Neural crest cell (in vitro differentiated cells): ENCODE results near the gene RGL4. TPM values are rescaled to one million over a fixed set of nuclear protein-coding genes. Genes with fewer than 3 reads are reported as not detected.
"Not testable (repeated sequence)": the region's sequence is repeated elsewhere in the genome, so short reads cannot be mapped to it uniquely, and the experiment has no call there.

Experiments used
- DNase-seq: peaks from one replicate; pipeline ENCODE4 v3.0.0; 2021; ENCODE audit warnings: low read depth, mixed read lengths, low spot score
- H3K27ac Mint-ChIP-seq: one replicate; pipeline ENCODE4 v1.8.0; 2021; ENCODE audit warnings: mild to moderate bottlenecking, mixed read lengths; ENCODE audit not compliant: unreplicated experiment
- H3K27me3 Mint-ChIP-seq: 2 replicates; pipeline ENCODE4 v1.8.0; 2021; ENCODE audit warnings: low read depth, mild to moderate bottlenecking, mixed read lengths
- H3K36me3 Mint-ChIP-seq: 2 replicates; pipeline ENCODE4 v1.8.0; 2021; ENCODE audit warnings: low read depth, mild to moderate bottlenecking, mixed read lengths
- H3K4me1 Mint-ChIP-seq: 2 replicates; pipeline ENCODE4 v1.8.0; 2021; ENCODE audit warnings: mixed read lengths
- H3K4me3 Mint-ChIP-seq: one replicate; pipeline ENCODE4 v1.8.0; 2021; ENCODE audit warnings: mild to moderate bottlenecking, mixed read lengths
- H3K9me3 Mint-ChIP-seq: 2 replicates; pipeline ENCODE4 v1.8.0; 2021; ENCODE audit warnings: mixed read lengths
- CTCF ChIP-seq: fragments of 200-600 bp; sonication (generic); conservative IDR thresholded peaks from 2 replicates; pipeline ENCODE4 v1.5.0; 2021; ENCODE audit warnings: antibody characterized with exemption, mild to moderate bottlenecking
- total RNA-seq: library from RNA; stranded (reverse); gene quantifications from 2 replicates; pipeline ENCODE4 v1.2.1, GENCODE V29; 2021

The RGL4 gene
- total RNA-seq, 1 donor from 2014 or later = not detected

- Mint-ChIP-seq H3K27me3 (no peaks in the 10 kb centered on the region), H3K27ac (no peak overlapping the region), H3K36me3 (no peaks in the 10 kb centered on the region), H3K9me3 (no peaks in the 10 kb centered on the region), H3K4me3 (no peak overlapping the region), H3K4me1 (no peaks in the 10 kb centered on the region)
- TF ChIP-seq CTCF = no peak
- DNase-seq = no peak
Observed at GRCh38 chr22:23673050-23673620, 17.7 kb upstream of the RGL4 start.

- H3K36me3 Mint-ChIP-seq = no peaks in the 10 kb centered on the region
- DNase-seq = no peak
- no peaks in the 10 kb centered on the region for H3K9me3 Mint-ChIP-seq
- H3K4me3 Mint-ChIP-seq = no peak overlapping the region
- TF ChIP-seq CTCF = no peak
- no peaks in the 10 kb centered on the region for H3K4me1 Mint-ChIP-seq
- H3K27ac Mint-ChIP-seq = peak overlapping the region; percentile 50
- no peaks in the 10 kb centered on the region for H3K27me3 Mint-ChIP-seq
Observed at GRCh38 chr22:23673826-23674690, 16.8 kb upstream of the RGL4 start.

DNA sequence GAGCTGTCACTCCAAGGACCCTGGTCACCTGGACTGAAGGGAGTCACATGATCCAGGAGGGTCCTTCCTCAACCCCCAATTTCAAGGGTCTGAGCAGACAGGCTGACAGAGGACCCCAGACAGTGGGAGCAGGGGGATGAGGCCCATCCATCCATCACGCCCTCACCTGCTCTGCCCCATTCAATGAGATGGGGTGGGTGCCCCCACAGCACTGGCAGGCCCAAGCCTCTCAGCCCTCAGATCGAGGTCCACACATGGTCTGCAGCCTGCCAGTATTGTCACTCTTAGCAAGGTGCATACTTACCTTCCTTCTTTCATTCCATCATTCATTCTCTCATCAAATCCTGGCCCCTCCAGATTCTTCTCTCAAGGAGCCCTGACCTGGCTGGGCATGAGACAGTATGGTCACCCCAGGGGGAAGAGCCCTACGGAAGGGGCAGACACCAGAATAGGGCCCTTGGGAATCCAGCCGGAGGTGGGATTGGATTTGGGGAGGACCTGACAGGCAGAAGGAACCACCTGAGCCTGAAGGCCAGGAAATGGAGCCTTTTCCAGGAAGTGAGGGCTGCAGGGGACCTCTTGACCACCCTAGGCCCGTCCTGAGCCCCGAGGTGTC, 15.8 kb upstream of the RGL4 start:
- not testable (repeated sequence) for H3K36me3 Mint-ChIP-seq, H3K27ac Mint-ChIP-seq, DNase-seq, H3K4me1 Mint-ChIP-seq, H3K9me3 Mint-ChIP-seq, H3K27me3 Mint-ChIP-seq, H3K4me3 Mint-ChIP-seq

- no peaks in the 10 kb centered on the region for H3K27me3 Mint-ChIP-seq
- no peaks in the 10 kb centered on the region for H3K9me3 Mint-ChIP-seq
- no peak for TF ChIP-seq CTCF
- no peaks in the 10 kb centered on the region for H3K36me3 Mint-ChIP-seq
- H3K4me1 Mint-ChIP-seq = peaks cover 3% of the 10 kb centered on the region
- no peak overlapping the region for H3K27ac Mint-ChIP-seq
- no peak for DNase-seq
- no peak overlapping the region for H3K4me3 Mint-ChIP-seq
Observed at GRCh38 chr22:23675502-23676415, 15.1 kb upstream of the RGL4 start.

DNA sequence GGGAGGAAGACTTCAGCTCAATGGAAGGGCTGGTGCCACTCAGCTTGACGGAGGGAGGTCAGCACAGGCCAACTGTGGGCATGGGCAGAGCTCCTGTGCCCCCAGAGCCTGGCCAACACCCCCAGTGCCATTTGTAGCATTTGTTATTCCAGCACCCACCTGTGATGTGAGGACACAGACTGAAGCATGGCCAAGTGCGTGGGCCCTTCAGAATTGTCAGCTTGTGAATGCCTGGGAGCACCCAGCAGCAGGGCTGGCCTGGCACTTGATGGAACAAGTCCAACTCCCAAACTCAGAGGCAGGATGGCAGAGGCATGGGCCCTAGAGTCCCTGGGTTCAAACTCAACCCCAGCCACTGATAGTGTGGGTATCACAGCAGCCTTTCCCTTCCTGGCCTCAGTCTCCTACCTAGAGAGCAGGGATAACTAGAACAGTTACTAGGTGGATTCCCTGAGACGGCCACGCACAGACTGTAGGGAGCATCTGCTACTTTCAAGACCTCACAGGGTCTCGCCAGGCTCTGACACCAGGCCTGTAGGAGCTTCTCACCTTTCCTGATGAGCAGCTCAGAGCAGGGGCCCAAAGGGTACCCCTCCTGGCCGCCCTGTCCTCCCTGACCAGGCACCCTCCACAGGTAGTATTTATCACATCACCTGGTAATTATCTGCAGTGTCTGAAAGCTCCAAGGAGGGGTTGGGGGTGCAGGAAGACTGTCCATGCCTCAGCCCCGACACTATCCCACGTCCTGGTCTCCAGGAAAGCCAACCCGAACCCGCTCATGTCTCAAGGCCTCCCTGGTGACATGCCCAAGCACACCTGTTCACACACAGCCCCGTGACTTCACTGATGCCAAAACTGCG, 13.7 kb upstream of the RGL4 start:
- not testable (repeated sequence) for H3K27me3 Mint-ChIP-seq, H3K36me3 Mint-ChIP-seq, DNase-seq, H3K4me1 Mint-ChIP-seq, H3K4me3 Mint-ChIP-seq, H3K27ac Mint-ChIP-seq, H3K9me3 Mint-ChIP-seq
